ENCODE results near the gene NTM.
"Not testable (repeated sequence)": the region's sequence is repeated elsewhere in the genome, so short reads cannot be mapped to it uniquely, and the experiment has no call there.

DNA sequence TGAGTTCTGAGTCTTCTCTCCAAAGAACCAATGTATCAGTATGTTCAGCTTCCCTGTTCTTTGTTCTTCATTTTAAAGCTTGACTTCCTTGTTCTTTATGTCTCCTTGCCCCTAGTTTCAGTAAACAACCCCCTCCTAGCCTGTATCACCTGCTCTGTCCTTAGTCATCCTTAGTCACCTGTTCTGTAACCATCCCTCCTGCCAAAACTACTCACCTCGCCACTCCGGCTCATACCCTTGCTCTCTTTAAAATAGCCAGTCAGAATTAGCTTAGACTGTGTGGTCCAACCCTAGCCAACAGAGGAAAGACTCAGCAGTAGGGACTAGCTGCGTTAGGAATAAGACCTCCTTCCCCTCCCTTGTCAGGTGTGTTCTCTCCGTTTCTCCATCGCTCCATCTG is 127.3 kb downstream of the NTM start:
- not testable (repeated sequence) for TF ChIP-seq POLR2A, POLR2AphosphoS5 (IDR thresholded peaks at IDR 0.05)
- TF ChIP-seq, protein P1, sequence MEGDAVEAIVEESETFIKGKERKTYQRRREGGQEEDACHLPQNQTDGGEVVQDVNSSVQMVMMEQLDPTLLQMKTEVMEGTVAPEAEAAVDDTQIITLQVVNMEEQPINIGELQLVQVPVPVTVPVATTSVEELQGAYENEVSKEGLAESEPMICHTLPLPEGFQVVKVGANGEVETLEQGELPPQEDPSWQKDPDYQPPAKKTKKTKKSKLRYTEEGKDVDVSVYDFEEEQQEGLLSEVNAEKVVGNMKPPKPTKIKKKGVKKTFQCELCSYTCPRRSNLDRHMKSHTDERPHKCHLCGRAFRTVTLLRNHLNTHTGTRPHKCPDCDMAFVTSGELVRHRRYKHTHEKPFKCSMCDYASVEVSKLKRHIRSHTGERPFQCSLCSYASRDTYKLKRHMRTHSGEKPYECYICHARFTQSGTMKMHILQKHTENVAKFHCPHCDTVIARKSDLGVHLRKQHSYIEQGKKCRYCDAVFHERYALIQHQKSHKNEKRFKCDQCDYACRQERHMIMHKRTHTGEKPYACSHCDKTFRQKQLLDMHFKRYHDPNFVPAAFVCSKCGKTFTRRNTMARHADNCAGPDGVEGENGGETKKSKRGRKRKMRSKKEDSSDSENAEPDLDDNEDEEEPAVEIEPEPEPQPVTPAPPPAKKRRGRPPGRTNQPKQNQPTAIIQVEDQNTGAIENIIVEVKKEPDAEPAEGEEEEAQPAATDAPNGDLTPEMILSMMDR (IDR thresholded peaks at IDR 0.05): not testable (repeated sequence)

Data from breast epithelium (tissue), 3 donors.